HEK293T (cell line): ENCODE results near the gene RSPH6A.

Experiments used
- ARNT ChIP-seq: fragments of 450-650 bp; IDR thresholded peaks from 2 replicates; pipeline ENCODE4 v1.6.1; 2017; ENCODE audit warnings: mild to moderate bottlenecking
- BHLHE40 ChIP-seq: fragments of 450-650 bp; IDR thresholded peaks from 2 replicates; pipeline ENCODE4 v1.6.1; 2016; ENCODE audit warnings: mild to moderate bottlenecking, moderate library complexity, borderline replicate concordance
- ELF4 ChIP-seq: fragments of 450-650 bp; IDR thresholded peaks from 2 replicates; pipeline ENCODE4 v1.6.1; 2017; ENCODE audit warnings: antibody characterized with exemption
- FOXA1 ChIP-seq: fragments of 450-650 bp; IDR thresholded peaks from 2 replicates; pipeline ENCODE4 v1.6.1; 2016; ENCODE audit warnings: mild to moderate bottlenecking
- FOXK2 ChIP-seq: fragments of 450-650 bp; IDR thresholded peaks from 2 replicates; pipeline ENCODE4 v1.6.1; 2016; ENCODE audit warnings: mild to moderate bottlenecking
- FOXM1 ChIP-seq: fragments of 450-650 bp; IDR thresholded peaks from 2 replicates; pipeline ENCODE4 v1.6.1; 2017; ENCODE audit warnings: mild to moderate bottlenecking, borderline replicate concordance
- HDGF ChIP-seq: fragments of 450-650 bp; IDR thresholded peaks from 2 replicates; pipeline ENCODE4 v1.6.1; 2017; ENCODE audit warnings: antibody characterized with exemption, borderline replicate concordance
- NFRKB ChIP-seq: fragments of 450-650 bp; IDR thresholded peaks from 2 replicates; pipeline ENCODE4 v1.6.1; 2016; ENCODE audit warnings: mild to moderate bottlenecking, moderate library complexity
- SP1 ChIP-seq: fragments of 450-650 bp; IDR thresholded peaks from 2 replicates; pipeline ENCODE4 v1.6.1; 2017
- SUZ12 ChIP-seq: fragments of 450-650 bp; IDR thresholded peaks from 2 replicates; pipeline ENCODE4 v1.6.1; 2016; ENCODE audit warnings: mild to moderate bottlenecking

DNA sequence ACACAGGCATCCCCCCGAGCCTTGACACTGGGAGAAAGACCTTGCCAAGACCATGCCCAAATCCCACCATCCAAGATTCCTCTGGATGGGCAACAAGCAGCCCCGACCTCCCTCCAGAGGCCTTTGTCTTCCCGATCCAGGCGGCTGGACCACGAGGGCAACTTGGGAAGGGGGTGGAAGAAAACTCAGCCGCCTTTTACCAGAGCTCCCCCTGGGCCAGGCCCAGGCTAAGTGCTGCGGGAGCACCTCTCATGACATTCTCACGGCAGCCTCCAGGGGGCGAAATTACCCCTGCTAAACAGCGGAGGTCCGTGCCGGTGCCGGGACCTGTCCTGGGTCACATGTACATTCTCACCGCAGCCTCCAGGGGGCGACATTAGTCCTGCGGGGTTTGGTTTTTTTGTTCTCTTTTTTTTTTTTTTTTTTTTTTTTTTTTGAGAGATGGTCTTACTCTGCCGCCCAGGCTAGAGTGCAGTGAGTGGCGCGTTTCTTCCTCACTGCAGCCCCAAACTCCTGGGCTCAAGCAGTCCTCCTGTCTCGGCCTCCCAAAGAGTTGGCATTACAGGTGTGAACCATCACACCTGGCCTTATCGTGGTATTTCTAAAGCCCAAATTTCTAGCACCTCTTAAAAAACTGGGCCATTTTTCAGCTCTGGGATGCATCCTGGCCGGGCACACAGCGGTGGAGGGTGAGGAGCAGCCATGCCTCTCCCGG is 2.1 kb upstream of the RSPH6A start:
- no peak for TF ChIP-seq SUZ12
- TF ChIP-seq SP1: no peak
- TF ChIP-seq ELF4: no peak
- no peak for TF ChIP-seq FOXM1
- TF ChIP-seq ARNT: no peak
- no peak for TF ChIP-seq FOXA1
- TF ChIP-seq FOXK2: no peak
- TF ChIP-seq NFRKB: no peak
- TF ChIP-seq BHLHE40: no peak
- TF ChIP-seq HDGF: no peak
